Erythroblast (primary cell): ENCODE measurements around the gene RPL21.

Source experiments
- GATA1 ChIP-seq: IDR thresholded peaks from 2 replicates; pipeline ENCODE4 v1.6.1; 2011; ENCODE audit warnings: low read depth, mild to moderate bottlenecking, control low read depth, low read length, moderate library complexity
- POLR2A ChIP-seq: IDR thresholded peaks from 2 replicates; pipeline ENCODE4 v1.6.1; 2011; ENCODE audit warnings: mild to moderate bottlenecking, low read length

DNA sequence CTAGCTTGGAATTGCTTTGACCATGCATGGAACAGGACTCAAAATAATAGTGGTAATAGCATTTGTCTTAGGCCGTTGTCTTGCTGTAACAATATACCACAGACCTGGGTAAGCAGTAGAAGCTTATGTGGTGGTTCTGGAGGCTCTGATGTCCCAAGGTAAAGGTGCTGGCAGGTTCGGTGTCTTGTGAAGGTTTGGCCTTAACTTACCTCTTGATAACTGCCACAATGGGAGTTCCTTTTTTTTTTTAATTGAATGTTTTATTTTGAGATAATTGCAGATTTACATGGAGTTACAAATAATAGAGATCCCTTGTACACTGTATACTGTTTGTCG, 5.8 kb downstream of the RPL21 start:
- TF ChIP-seq POLR2A: no peak
- no peak for TF ChIP-seq GATA1
